WI38 (cell line): ENCODE data around the gene HUS1B.

ENCODE experiments used
- H3K4me3 ChIP-seq: 2 replicates; pipeline ENCODE4 v1.5.1; 2011; ENCODE audit warnings: low read depth, mild to moderate bottlenecking, control low read depth, low read length
- TF ChIP-seq, protein P1 (sequence below): IDR thresholded peaks from 2 replicates; pipeline ENCODE4 v1.5.1; 2012; ENCODE audit warnings: low read depth, mild to moderate bottlenecking, control low read depth, low read length

Gene HUS1B

DNA sequence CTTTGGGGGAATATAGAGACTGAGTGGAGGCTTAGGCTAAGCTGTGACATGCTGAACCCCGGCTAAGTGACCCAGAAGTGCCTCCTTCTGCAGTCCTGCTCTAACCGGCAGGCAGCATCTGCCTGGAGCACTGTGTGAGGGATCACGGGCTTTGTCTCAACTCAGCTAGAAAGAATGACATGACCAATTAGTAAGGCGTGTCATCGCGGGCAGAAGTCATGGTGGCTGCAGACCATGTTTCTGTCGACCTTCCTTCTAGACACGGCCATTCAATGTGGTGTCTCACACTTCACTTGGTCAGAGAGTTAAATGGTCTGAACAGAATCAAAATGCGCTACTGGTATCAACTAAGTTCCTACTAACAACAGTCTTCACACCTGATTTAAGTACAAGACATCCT lies 35.0 kb downstream of the HUS1B start:
- TF ChIP-seq, protein P1, sequence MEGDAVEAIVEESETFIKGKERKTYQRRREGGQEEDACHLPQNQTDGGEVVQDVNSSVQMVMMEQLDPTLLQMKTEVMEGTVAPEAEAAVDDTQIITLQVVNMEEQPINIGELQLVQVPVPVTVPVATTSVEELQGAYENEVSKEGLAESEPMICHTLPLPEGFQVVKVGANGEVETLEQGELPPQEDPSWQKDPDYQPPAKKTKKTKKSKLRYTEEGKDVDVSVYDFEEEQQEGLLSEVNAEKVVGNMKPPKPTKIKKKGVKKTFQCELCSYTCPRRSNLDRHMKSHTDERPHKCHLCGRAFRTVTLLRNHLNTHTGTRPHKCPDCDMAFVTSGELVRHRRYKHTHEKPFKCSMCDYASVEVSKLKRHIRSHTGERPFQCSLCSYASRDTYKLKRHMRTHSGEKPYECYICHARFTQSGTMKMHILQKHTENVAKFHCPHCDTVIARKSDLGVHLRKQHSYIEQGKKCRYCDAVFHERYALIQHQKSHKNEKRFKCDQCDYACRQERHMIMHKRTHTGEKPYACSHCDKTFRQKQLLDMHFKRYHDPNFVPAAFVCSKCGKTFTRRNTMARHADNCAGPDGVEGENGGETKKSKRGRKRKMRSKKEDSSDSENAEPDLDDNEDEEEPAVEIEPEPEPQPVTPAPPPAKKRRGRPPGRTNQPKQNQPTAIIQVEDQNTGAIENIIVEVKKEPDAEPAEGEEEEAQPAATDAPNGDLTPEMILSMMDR: no peak
- H3K4me3 ChIP-seq: no peak overlapping the region

DNA sequence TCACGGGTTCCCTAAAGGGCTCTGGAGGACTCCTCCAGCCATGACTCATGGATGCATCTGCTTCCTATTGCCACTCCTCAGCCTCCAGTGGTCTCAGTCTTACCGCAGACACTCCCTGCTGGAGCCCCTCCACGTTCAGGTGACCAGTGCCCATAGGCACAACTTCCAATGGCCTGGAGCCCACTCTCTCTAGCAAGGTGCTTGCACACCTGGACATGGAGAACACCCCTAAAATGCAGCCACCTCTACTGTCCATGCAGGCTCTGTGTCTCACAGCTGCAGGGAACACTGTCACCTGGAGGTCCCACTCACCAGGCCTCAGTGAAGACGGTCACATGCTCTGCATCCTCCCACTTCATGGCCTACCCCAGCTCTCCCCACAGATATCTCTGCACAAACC lies 36.0 kb downstream of the HUS1B start:
- TF ChIP-seq, protein P1: no peak
- no peak overlapping the region for H3K4me3 ChIP-seq

DNA sequence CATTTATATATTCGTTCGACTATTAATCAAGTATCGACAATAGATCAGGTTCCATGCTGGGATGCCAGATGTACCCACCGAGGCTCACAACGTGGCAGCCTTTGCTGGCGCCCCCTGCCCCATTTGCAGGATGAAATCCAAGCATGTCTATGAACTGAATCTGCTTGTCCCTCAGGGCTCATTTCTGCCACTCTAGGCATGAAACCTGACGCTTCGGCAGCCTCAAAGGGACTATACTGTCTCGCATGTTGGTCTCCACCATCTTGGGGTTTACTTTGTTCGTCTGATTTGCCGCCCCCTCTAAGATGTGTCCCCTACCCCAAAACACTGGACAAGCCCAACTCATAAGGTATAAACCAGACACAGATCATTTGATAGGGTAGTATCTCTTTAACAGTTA lies 36.7 kb downstream of the HUS1B start:
- TF ChIP-seq, protein P1: no peak
- no peak overlapping the region for H3K4me3 ChIP-seq

DNA sequence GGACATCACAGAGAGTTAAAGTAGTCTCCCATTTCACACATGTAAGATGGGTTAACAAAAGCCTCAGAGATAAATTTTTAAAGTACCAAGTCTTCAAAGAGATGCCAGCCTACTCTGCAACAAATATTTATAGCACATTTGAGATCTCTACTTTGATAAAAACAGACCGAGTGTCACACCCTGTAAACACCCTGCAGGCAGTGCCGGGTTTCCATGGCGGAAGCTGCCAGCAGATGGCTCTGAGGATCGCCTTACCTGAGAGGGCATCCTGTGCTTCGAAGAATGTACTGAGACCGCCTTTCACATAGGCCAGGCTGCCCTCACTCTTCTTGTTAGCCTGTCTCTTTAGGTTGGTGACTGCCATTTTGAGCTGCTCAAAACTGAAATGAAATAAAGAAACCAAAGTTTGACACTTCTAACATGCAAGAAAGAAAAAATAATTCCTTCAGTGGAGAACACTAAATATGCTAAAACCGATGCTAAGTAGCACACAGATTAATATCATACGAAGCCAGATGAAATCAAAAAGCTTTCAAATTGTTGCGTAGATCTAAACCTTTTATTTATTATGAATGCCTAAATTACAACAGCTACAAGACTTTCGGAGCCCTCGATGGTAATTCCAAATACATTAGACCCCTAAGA lies 39.3 kb downstream of the HUS1B start:
- TF ChIP-seq, protein P1: no peak
- no peak overlapping the region for H3K4me3 ChIP-seq

DNA sequence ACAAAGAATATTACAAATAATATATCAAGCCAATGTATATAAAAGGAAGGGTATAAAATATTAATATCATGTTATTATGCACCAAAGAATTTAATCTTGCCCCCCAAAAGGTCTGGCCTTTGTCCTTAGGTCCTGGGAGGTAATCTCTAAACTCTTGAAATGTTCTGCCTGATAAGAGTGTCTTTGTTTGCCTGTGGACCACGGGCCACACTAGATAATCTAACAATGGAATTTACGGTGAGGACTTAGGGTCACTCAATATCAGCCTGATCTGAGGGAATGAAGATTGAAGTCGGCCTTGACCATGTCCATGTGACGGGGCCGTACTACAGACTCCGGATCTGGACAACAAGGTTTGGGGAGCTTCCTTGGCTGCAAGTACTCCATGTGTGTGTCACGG lies 42.9 kb downstream of the HUS1B start:
- TF ChIP-seq, protein P1: no peak

DNA sequence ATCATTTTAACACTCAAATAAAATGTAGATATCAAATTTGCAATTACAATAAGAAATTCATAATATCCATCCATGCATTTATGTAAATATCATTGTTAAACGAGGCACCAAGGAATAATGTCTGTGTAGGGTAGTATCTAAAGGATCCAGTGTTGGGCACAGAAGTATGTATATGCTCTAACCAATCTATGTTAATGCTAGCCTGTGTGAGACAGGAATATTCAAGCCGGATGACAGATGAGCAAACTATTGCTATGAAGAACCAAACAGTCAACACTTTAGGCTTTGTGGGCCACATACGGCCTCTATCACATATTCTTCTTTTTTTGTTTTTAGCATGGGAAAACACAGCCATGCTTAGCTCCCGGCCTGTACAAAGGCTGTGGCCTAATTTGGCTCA lies 45.0 kb downstream of the HUS1B start:
- TF ChIP-seq, protein P1: no peak
- H3K4me3 ChIP-seq: no peak overlapping the region

More for the DNA sequence above, 42.9 kb downstream of the HUS1B start:
- H3K4me3 ChIP-seq: no peak overlapping the region

DNA sequence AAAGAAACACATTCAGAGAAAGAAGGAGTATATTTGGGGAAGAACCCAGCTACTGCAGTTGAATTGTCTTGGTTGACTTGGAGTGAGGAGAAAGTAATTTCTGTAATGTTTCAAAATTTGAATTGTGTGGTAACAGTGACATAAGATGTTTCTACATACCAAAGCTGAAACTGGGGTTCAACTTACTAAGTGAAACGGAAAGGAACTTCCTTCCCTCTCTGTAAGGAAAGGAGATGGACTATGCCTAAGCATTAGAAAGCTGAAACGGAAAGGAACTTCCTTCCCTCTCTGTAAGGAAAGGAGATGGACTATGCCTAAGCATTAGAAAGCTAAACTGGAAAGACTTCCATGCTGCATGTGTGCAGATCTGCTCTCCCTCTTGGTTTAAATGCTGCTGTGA lies 46.0 kb downstream of the HUS1B start:
- no peak overlapping the region for H3K4me3 ChIP-seq
- TF ChIP-seq, protein P1: no peak
